LNCaP clone FGC (cell line): Measurements from ENCODE around the gene UBL7.

Source experiments
- DNase-seq: peaks from one replicate; pipeline ENCODE4 v3.0.0-alpha.2; 2011; ENCODE audit warnings: low read depth
- H3K4me3 ChIP-seq: 2 replicates; pipeline ENCODE4 v1.5.1; 2011; ENCODE audit warnings: mild to moderate bottlenecking, low read depth, low read length, control low read depth
- CTCF ChIP-seq: IDR thresholded peaks from 2 replicates; pipeline ENCODE4 v1.5.1; 2012; ENCODE audit warnings: mild to moderate bottlenecking; ENCODE audit not compliant: control insufficient read depth, insufficient read depth; ENCODE audit errors: extremely low read depth

UBL7 gene

GRCh38 chr15:74415966-74416916 is 44.7 kb downstream of the UBL7 start:
- DNase-seq, result no peak
- no peak overlapping the region for H3K4me3 ChIP-seq
- no peak for TF ChIP-seq CTCF

- TF ChIP-seq CTCF, result no peak
- no peak overlapping the region for H3K4me3 ChIP-seq
- no peak for DNase-seq
Measured at GRCh38 chr15:74414603-74415338, 46.2 kb downstream of the UBL7 start.

GRCh38 chr15:74414081-74414580 is 46.8 kb downstream of the UBL7 start:
- H3K4me3 ChIP-seq, result no peak overlapping the region
- no peak for DNase-seq
- TF ChIP-seq CTCF, result no peak

- no peak overlapping the region for H3K4me3 ChIP-seq
- no peak for TF ChIP-seq CTCF
- no peak for DNase-seq
Measured at GRCh38 chr15:74413350-74414080, 47.4 kb downstream of the UBL7 start.

GRCh38 chr15:74412159-74412558 is 48.8 kb downstream of the UBL7 start:
- no peak for DNase-seq
- TF ChIP-seq CTCF, result no peak

GRCh38 chr15:74411686-74412085 is 49.3 kb downstream of the UBL7 start:
- H3K4me3 ChIP-seq, result no peak overlapping the region
- TF ChIP-seq CTCF, result no peak
- no peak for DNase-seq

More at GRCh38 chr15:74412159-74412558, 48.8 kb downstream of the UBL7 start:
- H3K4me3 ChIP-seq, result no peak overlapping the region
